Neural cell (in vitro differentiated cells): ENCODE data around the gene ADGRG6.
A peak's percentile ranks its signal among the peaks of the same experiment; 100 is the strongest.

ENCODE experiments used
- EP300 ChIP-seq: fragments of 450-650 bp; conservative IDR thresholded peaks from 2 replicates; pipeline ENCODE4 v1.6.1; 2014; ENCODE audit warnings: antibody characterized with exemption, mild to moderate bottlenecking, moderate library complexity; ENCODE audit not compliant: poor library complexity, severe bottlenecking
- EZH2 ChIP-seq: fragments of 200-600, 300-800 bp; shearing (Covaris generic), sonication (generic); IDR thresholded peaks from 2 replicates; pipeline ENCODE4 v1.6.1; 2014; ENCODE audit warnings: antibody characterized with exemption, low read length, borderline replicate concordance, mild to moderate bottlenecking; ENCODE audit not compliant: insufficient read depth, poor library complexity, severe bottlenecking
- POLR2AphosphoS5 ChIP-seq: IDR thresholded peaks from 2 replicates; pipeline ENCODE4 v1.6.1; 2012
- TF ChIP-seq, protein P1 (sequence below): fragments of 450-650 bp; IDR thresholded peaks from 2 replicates; pipeline ENCODE4 v1.5.1; 2014; ENCODE audit warnings: antibody characterized with exemption, mild to moderate bottlenecking, moderate library complexity; ENCODE audit not compliant: poor library complexity, severe bottlenecking
- TF ChIP-seq, protein P2 (sequence below): IDR thresholded peaks from 2 replicates; pipeline ENCODE4 v1.6.1; 2012; ENCODE audit warnings: borderline replicate concordance

DNA sequence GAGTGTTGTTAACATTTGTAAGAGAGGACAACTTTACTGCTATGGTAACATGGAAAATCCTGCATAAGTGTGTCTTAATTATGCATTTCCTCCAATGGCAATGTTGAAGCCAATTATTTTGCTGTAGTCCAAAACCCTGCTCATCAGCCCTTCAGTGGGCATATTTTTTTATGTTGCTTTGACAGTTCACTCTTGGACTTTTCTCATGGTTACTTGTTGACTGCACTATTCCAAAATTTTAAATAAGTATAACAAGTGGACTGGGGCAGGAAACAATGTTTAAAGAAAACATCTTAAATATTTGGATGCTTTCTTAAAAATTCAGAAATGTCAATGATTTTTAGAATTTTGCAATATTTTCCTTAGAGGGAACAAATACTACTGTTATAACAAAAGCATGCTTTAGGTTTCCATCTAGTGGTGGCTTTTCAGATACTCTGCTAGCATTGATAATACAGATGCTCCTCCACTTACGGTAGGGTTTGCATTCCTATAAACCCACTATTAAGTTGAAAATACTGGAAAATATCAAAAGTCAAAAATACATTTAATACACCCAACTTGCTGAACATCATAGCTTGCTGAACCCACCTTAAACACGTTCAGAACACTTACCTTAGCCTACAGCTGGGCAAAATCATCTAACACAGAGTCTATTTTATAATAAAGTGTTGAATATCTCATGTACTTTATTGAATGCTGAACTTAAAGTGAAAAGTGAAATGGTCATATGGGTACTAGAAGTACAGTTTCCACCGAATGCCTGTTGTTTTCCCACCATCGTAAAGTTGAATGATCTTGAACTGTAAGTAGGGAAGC, 86.4 kb downstream of the ADGRG6 start:
- TF ChIP-seq POLR2AphosphoS5 (no peak), EZH2 (no peak), EP300 (no peak)
- TF ChIP-seq, protein P1, sequence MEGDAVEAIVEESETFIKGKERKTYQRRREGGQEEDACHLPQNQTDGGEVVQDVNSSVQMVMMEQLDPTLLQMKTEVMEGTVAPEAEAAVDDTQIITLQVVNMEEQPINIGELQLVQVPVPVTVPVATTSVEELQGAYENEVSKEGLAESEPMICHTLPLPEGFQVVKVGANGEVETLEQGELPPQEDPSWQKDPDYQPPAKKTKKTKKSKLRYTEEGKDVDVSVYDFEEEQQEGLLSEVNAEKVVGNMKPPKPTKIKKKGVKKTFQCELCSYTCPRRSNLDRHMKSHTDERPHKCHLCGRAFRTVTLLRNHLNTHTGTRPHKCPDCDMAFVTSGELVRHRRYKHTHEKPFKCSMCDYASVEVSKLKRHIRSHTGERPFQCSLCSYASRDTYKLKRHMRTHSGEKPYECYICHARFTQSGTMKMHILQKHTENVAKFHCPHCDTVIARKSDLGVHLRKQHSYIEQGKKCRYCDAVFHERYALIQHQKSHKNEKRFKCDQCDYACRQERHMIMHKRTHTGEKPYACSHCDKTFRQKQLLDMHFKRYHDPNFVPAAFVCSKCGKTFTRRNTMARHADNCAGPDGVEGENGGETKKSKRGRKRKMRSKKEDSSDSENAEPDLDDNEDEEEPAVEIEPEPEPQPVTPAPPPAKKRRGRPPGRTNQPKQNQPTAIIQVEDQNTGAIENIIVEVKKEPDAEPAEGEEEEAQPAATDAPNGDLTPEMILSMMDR: peak; percentile 79
- TF ChIP-seq, protein P2, sequence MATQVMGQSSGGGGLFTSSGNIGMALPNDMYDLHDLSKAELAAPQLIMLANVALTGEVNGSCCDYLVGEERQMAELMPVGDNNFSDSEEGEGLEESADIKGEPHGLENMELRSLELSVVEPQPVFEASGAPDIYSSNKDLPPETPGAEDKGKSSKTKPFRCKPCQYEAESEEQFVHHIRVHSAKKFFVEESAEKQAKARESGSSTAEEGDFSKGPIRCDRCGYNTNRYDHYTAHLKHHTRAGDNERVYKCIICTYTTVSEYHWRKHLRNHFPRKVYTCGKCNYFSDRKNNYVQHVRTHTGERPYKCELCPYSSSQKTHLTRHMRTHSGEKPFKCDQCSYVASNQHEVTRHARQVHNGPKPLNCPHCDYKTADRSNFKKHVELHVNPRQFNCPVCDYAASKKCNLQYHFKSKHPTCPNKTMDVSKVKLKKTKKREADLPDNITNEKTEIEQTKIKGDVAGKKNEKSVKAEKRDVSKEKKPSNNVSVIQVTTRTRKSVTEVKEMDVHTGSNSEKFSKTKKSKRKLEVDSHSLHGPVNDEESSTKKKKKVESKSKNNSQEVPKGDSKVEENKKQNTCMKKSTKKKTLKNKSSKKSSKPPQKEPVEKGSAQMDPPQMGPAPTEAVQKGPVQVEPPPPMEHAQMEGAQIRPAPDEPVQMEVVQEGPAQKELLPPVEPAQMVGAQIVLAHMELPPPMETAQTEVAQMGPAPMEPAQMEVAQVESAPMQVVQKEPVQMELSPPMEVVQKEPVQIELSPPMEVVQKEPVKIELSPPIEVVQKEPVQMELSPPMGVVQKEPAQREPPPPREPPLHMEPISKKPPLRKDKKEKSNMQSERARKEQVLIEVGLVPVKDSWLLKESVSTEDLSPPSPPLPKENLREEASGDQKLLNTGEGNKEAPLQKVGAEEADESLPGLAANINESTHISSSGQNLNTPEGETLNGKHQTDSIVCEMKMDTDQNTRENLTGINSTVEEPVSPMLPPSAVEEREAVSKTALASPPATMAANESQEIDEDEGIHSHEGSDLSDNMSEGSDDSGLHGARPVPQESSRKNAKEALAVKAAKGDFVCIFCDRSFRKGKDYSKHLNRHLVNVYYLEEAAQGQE: no peak
